HEK293 (cell line): Measurements from ENCODE around the gene DCHS2.

Experiments
- CTCF ChIA-PET: fragments of 350-600 bp; formaldehyde crosslinking; extraction: SDS; loops from one replicate; lab custom pipeline; 2021; ENCODE audit warnings: antibody characterized with exemption; lab: Yijun Ruan, JAX
- POLR2A ChIA-PET: fragments of 300-600 bp; formaldehyde crosslinking; extraction: SDS; loops from one replicate; lab custom pipeline; 2020; ENCODE audit warnings: antibody characterized with exemption, inconsistent platforms; lab: Yijun Ruan, JAX
- H3K27ac ChIP-seq: fragments of 200-500 bp; sonication (Bioruptor generic); 2 replicates; pipeline ENCODE4 v1.5.1; 2014; ENCODE audit warnings: low read depth, low read length, control low read depth, inconsistent platforms; ENCODE audit errors: extremely low read depth
- H3K36me3 ChIP-seq, 2 experiments: fragments of 200-500 bp in 1 of 2; sonication (Bioruptor generic) in 1 of 2; 1 replicate in 1 of 2; 2 replicates in 1 of 2; pipeline ENCODE4 v1.5.1; 2014 to 2017; ENCODE audit warnings: inconsistent platforms in 2 of 2, low read length in 2 of 2; ENCODE audit not compliant: control insufficient read depth in 2 of 2, insufficient read depth in 1 of 2
- H3K4me1 ChIP-seq: fragments of 200-500 bp; sonication (Bioruptor generic); 2 replicates; pipeline ENCODE4 v1.5.1; 2014; ENCODE audit warnings: mild to moderate bottlenecking, low read length, inconsistent platforms; ENCODE audit not compliant: control insufficient read depth, insufficient read depth
- H3K4me3 ChIP-seq: 2 replicates; pipeline ENCODE4 v1.5.1; 2011; ENCODE audit warnings: low read depth, mild to moderate bottlenecking, control low read depth, low read length, moderate library complexity
- H3K9me3 ChIP-seq: fragments of 200-500 bp; sonication (Bioruptor generic); 2 replicates; pipeline ENCODE4 v1.5.1; 2014; ENCODE audit warnings: low read depth, low read length, inconsistent platforms; ENCODE audit not compliant: control insufficient read depth, insufficient read depth
- BCL11A ChIP-seq: fragments of 450-650 bp; formaldehyde crosslinking; IDR thresholded peaks from 2 replicates; pipeline ENCODE4 v1.5.1; 2016; ENCODE audit warnings: low read depth, missing biosample characterization, missing genetic modification characterization
- GLIS1 ChIP-seq: fragments of 450-650 bp; formaldehyde crosslinking; IDR thresholded peaks from 2 replicates; pipeline ENCODE4 v1.5.1; 2016; ENCODE audit warnings: missing biosample characterization, missing genetic modification characterization
- KLF9 ChIP-seq: fragments of 450-650 bp; formaldehyde crosslinking; IDR thresholded peaks from 2 replicates; pipeline ENCODE4 v1.5.1; 2016; ENCODE audit warnings: missing biosample characterization, missing genetic modification characterization, low read depth
- MEIS1 ChIP-seq: sonication (generic); formaldehyde crosslinking; IDR thresholded peaks from 2 replicates; pipeline ENCODE4 v1.8.1; 2022; ENCODE audit warnings: missing genetic modification reagents, mild to moderate bottlenecking, borderline replicate concordance
- PATZ1 ChIP-seq: fragments of 450-650 bp; formaldehyde crosslinking; IDR thresholded peaks from 2 replicates; pipeline ENCODE4 v1.5.1; 2016; ENCODE audit warnings: missing biosample characterization, missing genetic modification characterization
- REST ChIP-seq: fragments of 450-650 bp; formaldehyde crosslinking; IDR thresholded peaks from 2 replicates; pipeline ENCODE4 v1.5.1; 2016; ENCODE audit warnings: missing biosample characterization, missing genetic modification characterization
- TSHZ1 ChIP-seq: fragments of 450-650 bp; formaldehyde crosslinking; IDR thresholded peaks from 2 replicates; pipeline ENCODE4 v1.5.1; 2016; ENCODE audit warnings: missing biosample characterization, missing genetic modification characterization, borderline replicate concordance
- ZBTB17 ChIP-seq: fragments of 450-650 bp; formaldehyde crosslinking; IDR thresholded peaks from 2 replicates; pipeline ENCODE4 v1.5.1; 2016; ENCODE audit warnings: missing biosample characterization, missing genetic modification characterization
- ZBTB49 ChIP-seq: fragments of 450-650 bp; formaldehyde crosslinking; IDR thresholded peaks from 2 replicates; pipeline ENCODE4 v1.5.1; 2016; ENCODE audit warnings: missing biosample characterization, missing genetic modification characterization, low read depth
- ZBTB7A ChIP-seq: fragments of 450-650 bp; formaldehyde crosslinking; IDR thresholded peaks from 2 replicates; pipeline ENCODE4 v1.5.1; 2016; ENCODE audit warnings: low read depth, missing biosample characterization, missing genetic modification characterization
- ZNF114 ChIP-seq: fragments of 450-650 bp; formaldehyde crosslinking; IDR thresholded peaks from 2 replicates; pipeline ENCODE4 v1.5.0; 2017; ENCODE audit warnings: missing biosample characterization, missing genetic modification characterization
- ZNF169 ChIP-seq: fragments of 450-650 bp; formaldehyde crosslinking; IDR thresholded peaks from 2 replicates; pipeline ENCODE4 v1.5.1; 2016; ENCODE audit warnings: missing biosample characterization, missing genetic modification characterization
- ZNF211 ChIP-seq: fragments of 450-650 bp; formaldehyde crosslinking; IDR thresholded peaks from 2 replicates; pipeline ENCODE4 v1.5.1; 2016; ENCODE audit warnings: low read depth, missing biosample characterization, missing genetic modification characterization
- ZNF248 ChIP-seq: fragments of 450-650 bp; formaldehyde crosslinking; IDR thresholded peaks from 2 replicates; pipeline ENCODE4 v1.5.1; 2017; ENCODE audit warnings: missing biosample characterization, missing genetic modification characterization
- ZNF350 ChIP-seq: fragments of 450-650 bp; formaldehyde crosslinking; IDR thresholded peaks from 2 replicates; pipeline ENCODE4 v1.5.0; 2017; ENCODE audit warnings: missing biosample characterization, mild to moderate bottlenecking, missing genetic modification characterization
- ZNF366 ChIP-seq: fragments of 450-650 bp; formaldehyde crosslinking; conservative IDR thresholded peaks from 2 replicates; pipeline ENCODE4 v1.5.1; 2016; ENCODE audit warnings: missing biosample characterization, missing genetic modification characterization
- ZNF473 ChIP-seq: fragments of 450-650 bp; formaldehyde crosslinking; IDR thresholded peaks from 2 replicates; pipeline ENCODE4 v1.5.1; 2017; ENCODE audit warnings: missing biosample characterization, missing genetic modification characterization
- ZNF510 ChIP-seq: fragments of 450-650 bp; formaldehyde crosslinking; IDR thresholded peaks from 2 replicates; pipeline ENCODE4 v1.5.1; 2018; ENCODE audit warnings: mild to moderate bottlenecking, missing genetic modification characterization, missing biosample characterization; ENCODE audit not compliant: insufficient replicate concordance
- ZNF555 ChIP-seq: fragments of 450-650 bp; formaldehyde crosslinking; conservative IDR thresholded peaks from 2 replicates; pipeline ENCODE4 v1.5.1; 2017; ENCODE audit warnings: missing biosample characterization, mild to moderate bottlenecking, missing genetic modification characterization, inconsistent platforms
- ZNF561 ChIP-seq: fragments of 450-650 bp; IDR thresholded peaks from 2 replicates; pipeline ENCODE4 v1.5.1; 2018; ENCODE audit warnings: missing biosample characterization, missing genetic modification characterization, borderline replicate concordance
- ZNF654 ChIP-seq: fragments of 450-650 bp; formaldehyde crosslinking; IDR thresholded peaks from 2 replicates; pipeline ENCODE4 v1.5.1; 2016; ENCODE audit warnings: low read depth, missing biosample characterization, missing genetic modification characterization
- ZNF658 ChIP-seq: fragments of 450-650 bp; formaldehyde crosslinking; IDR thresholded peaks from 2 replicates; pipeline ENCODE4; 2016; ENCODE audit warnings: missing biosample characterization, missing genetic modification characterization
- ZNF677 ChIP-seq: fragments of 450-650 bp; IDR thresholded peaks from 2 replicates; pipeline ENCODE4 v1.5.0; 2018; ENCODE audit warnings: missing biosample characterization, mild to moderate bottlenecking, missing genetic modification characterization, moderate library complexity
- ZNF830 ChIP-seq: fragments of 450-650 bp; IDR thresholded peaks from 2 replicates; pipeline ENCODE4 v1.5.0; 2018; ENCODE audit warnings: missing biosample characterization, missing genetic modification characterization, low read depth, mild to moderate bottlenecking, moderate library complexity
- ZNF837 ChIP-seq: fragments of 450-650 bp; formaldehyde crosslinking; IDR thresholded peaks from 2 replicates; pipeline ENCODE4 v1.5.1; 2016; ENCODE audit warnings: missing biosample characterization, missing genetic modification characterization
- ZSCAN23 ChIP-seq: fragments of 450-650 bp; formaldehyde crosslinking; IDR thresholded peaks from 2 replicates; pipeline ENCODE4 v1.5.1; 2016; ENCODE audit warnings: missing biosample characterization, missing genetic modification characterization

The DCHS2 gene

GRCh38 chr4:154332681-154333421, 158.7 kb downstream of the DCHS2 start (continued):
- TF ChIP-seq ZNF830 (tag by site-specific recombination) (no peak), ZNF473 (tag by site-specific recombination) (no peak), ZNF677 (tag by site-specific recombination) (no peak), ZNF366 (tag by site-specific recombination) (no peak), REST (tag by site-specific recombination) (no peak), BCL11A (tag by site-specific recombination) (no peak), ZSCAN23 (tag by site-specific recombination) (no peak), ZBTB17 (tag by site-specific recombination) (no peak), ZNF114 (no peak), ZBTB49 (tag by site-specific recombination) (no peak)

- POLR2A ChIA-PET = no interaction called here
- TF ChIP-seq TSHZ1 (tag by site-specific recombination) (no peak), ZNF248 (tag by site-specific recombination) (no peak), ZNF555 (tag by site-specific recombination) (no peak), ZBTB7A (no peak), ZNF211 (no peak), ZNF654 (tag by site-specific recombination) (no peak), GLIS1 (no peak), ZNF169 (tag by site-specific recombination) (no peak), ZNF658 (tag by site-specific recombination) (no peak), ZNF561 (tag by site-specific recombination) (no peak), ZNF350 (tag by site-specific recombination) (no peak), ZNF837 (tag by site-specific recombination) (no peak), KLF9 (tag by site-specific recombination) (no peak), MEIS1 (CRISPR knock-in tag) (no peak), ZNF510 (tag by site-specific recombination) (no peak), PATZ1 (tag by site-specific recombination) (no peak)
Observed at GRCh38 chr4:154329939-154330338, 161.7 kb downstream of the DCHS2 start.

More at GRCh38 chr4:154329939-154330338, 161.7 kb downstream of the DCHS2 start:
- no peaks in the 10 kb centered on the region for H3K4me1 ChIP-seq
- CTCF ChIA-PET = interaction anchor here (0.5 to 4.7 kb wide), 12 partner anchors 20 to 1092 kb away, joined by 3 to 36 read pairs (median 4); partner anchors contain the start of gene PLRG1
- H3K27ac ChIP-seq = no peak overlapping the region
- no peaks in the 10 kb centered on the region for H3K36me3 ChIP-seq
- no peaks in the 10 kb centered on the region for H3K9me3 ChIP-seq
- H3K4me3 ChIP-seq = no peak overlapping the region
